Subcutaneous abdominal adipose tissue (tissue), 5 donors: Measurements from ENCODE around the gene SSH3.

Source experiments
- H3K27ac ChIP-seq: one replicate; pipeline ENCODE4 v1.7.0; 2013; ENCODE audit warnings: low read depth, mild to moderate bottlenecking, inconsistent platforms, low read length, moderate library complexity
- H3K27me3 ChIP-seq, 5 donors: one replicate each; pipeline ENCODE4 v1.7.0; 2013; ENCODE audit warnings: low read length in 5 of 5, inconsistent platforms in 1 of 5; ENCODE audit not compliant: control insufficient read depth in 5 of 5, insufficient read depth in 4 of 5
- H3K36me3 ChIP-seq, 5 donors: one replicate each; pipeline ENCODE4 v1.7.0; 2013; ENCODE audit warnings: low read length in 5 of 5; ENCODE audit not compliant: control insufficient read depth in 5 of 5, insufficient read depth in 5 of 5
- H3K4me1 ChIP-seq, 5 donors: one replicate each; pipeline ENCODE4 v1.7.0; 2013; ENCODE audit warnings: low read length in 5 of 5, mild to moderate bottlenecking in 3 of 5, moderate library complexity in 1 of 5; ENCODE audit not compliant: control insufficient read depth in 5 of 5, insufficient read depth in 5 of 5
- H3K4me3 ChIP-seq, 5 donors: one replicate each; pipeline ENCODE4 v1.7.0; 2013; ENCODE audit warnings: low read length in 5 of 5, low read depth in 1 of 5
- H3K9ac ChIP-seq, 5 donors: one replicate each; pipeline ENCODE4 v1.7.0; 2013; ENCODE audit warnings: low read length in 5 of 5, mild to moderate bottlenecking in 4 of 5, moderate library complexity in 3 of 5
- H3K9me3 ChIP-seq, 5 donors: one replicate each; pipeline ENCODE4 v1.7.0; 2013; ENCODE audit warnings: low read length in 5 of 5; ENCODE audit not compliant: control insufficient read depth in 5 of 5
- donor health status: healthy.
- donor health status: healthy.
- donor health status: healthy.
- donor health status: healthy.
- donor health status: healthy.

SSH3 gene

DNA sequence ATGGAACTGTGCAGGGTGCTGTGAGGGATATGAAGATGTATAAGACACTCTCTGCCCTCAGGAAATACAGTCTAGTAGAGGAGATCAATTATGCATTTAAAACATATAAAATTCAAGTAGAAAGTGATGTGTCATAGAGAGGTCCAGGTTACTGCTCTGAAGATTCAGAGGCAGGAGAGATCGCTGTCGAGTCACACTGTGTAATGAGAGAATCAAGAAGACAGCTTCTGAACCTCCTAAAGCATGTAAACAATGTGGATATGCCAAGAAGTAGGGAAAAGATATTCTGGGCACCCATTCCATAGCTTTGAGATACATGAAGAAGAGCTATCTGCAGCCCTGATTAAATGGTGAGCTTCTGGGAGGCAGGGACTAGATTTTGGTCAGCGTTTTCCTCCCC, 16.7 kb downstream of the SSH3 start:
- peaks cover 7 to 20% (median 17%) of the 10 kb centered on the region in 5 donors for H3K4me1 ChIP-seq
- H3K27me3 ChIP-seq = peaks cover 0 to 3% (median 0%) of the 10 kb centered on the region in 5 donors
- H3K27ac ChIP-seq = no peak overlapping the region
- no peaks in the 10 kb centered on the region for H3K9me3 ChIP-seq
- H3K36me3 ChIP-seq = peaks cover 0 to 3% (median 0%) of the 10 kb centered on the region in 5 donors
- H3K9ac ChIP-seq = no peak overlapping the region
- H3K4me3 ChIP-seq = no peak overlapping the region

- H3K27me3 ChIP-seq = peaks cover 0 to 3% (median 0%) of the 10 kb centered on the region in 5 donors
- peaks cover 0 to 3% (median 0%) of the 10 kb centered on the region in 5 donors for H3K36me3 ChIP-seq
- H3K4me3 ChIP-seq = no peak overlapping the region
- H3K9me3 ChIP-seq = no peaks in the 10 kb centered on the region
- H3K9ac ChIP-seq = no peak overlapping the region
- peaks cover 7 to 20% (median 17%) of the 10 kb centered on the region in 5 donors for H3K4me1 ChIP-seq
- no peak overlapping the region for H3K27ac ChIP-seq
Observed at GRCh38 chr11:67320691-67321090, 17.4 kb downstream of the SSH3 start.

GRCh38 chr11:67321313-67321871, 18.1 kb downstream of the SSH3 start:
- Histone ChIP-seq H3K27me3 (peaks cover 0 to 3% (median 0%) of the 10 kb centered on the region in 5 donors), H3K4me1 (peaks cover 7 to 20% (median 17%) of the 10 kb centered on the region in 5 donors), H3K4me3 (no peak overlapping the region), H3K9ac (no peak overlapping the region), H3K27ac (no peak overlapping the region), H3K9me3 (no peaks in the 10 kb centered on the region), H3K36me3 (peaks cover 0 to 3% (median 0%) of the 10 kb centered on the region in 5 donors)

GRCh38 chr11:67322049-67322448, 18.7 kb downstream of the SSH3 start:
- Histone ChIP-seq H3K27me3 (peaks cover 0 to 3% (median 0%) of the 10 kb centered on the region in 5 donors), H3K36me3 (peaks cover 0 to 3% (median 0%) of the 10 kb centered on the region in 5 donors), H3K27ac (no peak overlapping the region), H3K4me1 (peaks cover 7 to 17% (median 14%) of the 10 kb centered on the region in 5 donors), H3K9me3 (no peaks in the 10 kb centered on the region), H3K9ac (no peak overlapping the region), H3K4me3 (no peak overlapping the region)

DNA sequence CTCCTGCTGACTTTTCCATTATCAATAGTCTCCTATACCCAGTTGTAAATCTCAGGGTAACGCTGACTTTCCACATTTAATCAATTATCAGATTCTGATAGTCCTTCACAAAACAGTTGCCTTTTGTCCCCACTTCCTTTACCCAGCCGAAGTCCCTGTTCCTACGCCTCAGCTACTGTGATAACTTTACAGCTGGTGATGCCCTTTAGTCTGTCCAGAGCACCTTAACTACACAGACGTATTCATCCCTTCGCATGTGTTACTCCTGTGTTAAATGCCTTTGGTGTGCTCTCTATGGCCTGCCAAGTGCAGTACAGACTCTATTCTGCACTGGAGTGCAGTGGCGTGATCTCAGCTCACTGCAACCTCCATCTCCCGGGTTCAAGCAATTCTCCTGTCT, 20.2 kb downstream of the SSH3 start:
- Histone ChIP-seq H3K4me1 (peaks cover under 1 to 7% (median 4%) of the 10 kb centered on the region in 5 donors), H3K4me3 (no peak overlapping the region), H3K27ac (no peak overlapping the region), H3K9ac (no peak overlapping the region), H3K36me3 (peaks cover 0 to 3% (median 0%) of the 10 kb centered on the region in 5 donors), H3K9me3 (no peaks in the 10 kb centered on the region), H3K27me3 (no peaks in the 10 kb centered on the region)

GRCh38 chr11:67332081-67332691, 28.9 kb downstream of the SSH3 start:
- Histone ChIP-seq H3K27ac (no peak overlapping the region), H3K4me1 (no peaks in the 10 kb centered on the region), H3K4me3 (no peak overlapping the region), H3K27me3 (no peaks in the 10 kb centered on the region), H3K9me3 (no peaks in the 10 kb centered on the region), H3K9ac (no peak overlapping the region), H3K36me3 (no peaks in the 10 kb centered on the region)

DNA sequence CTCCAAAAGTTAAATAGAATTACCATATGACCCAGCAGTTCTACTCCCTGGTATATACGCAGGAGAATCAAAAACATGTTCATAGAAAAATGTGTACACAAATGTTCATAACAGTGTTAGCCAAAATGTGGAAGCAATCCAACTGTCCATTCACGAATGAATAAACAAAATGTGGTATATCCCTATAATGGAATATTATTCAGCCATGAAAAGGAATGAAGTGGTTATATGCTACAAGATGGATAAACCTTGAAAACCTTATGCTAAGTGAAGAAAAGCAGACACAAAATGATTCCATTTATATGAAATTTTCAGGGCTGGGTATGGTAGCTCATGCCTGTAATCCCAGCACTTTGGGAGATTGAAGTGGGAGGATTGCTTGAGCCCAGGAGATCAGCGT, 33.9 kb downstream of the SSH3 start:
- Histone ChIP-seq H3K27ac (no peak overlapping the region), H3K4me3 (no peak overlapping the region), H3K27me3 (no peaks in the 10 kb centered on the region), H3K36me3 (no peaks in the 10 kb centered on the region), H3K4me1 (no peaks in the 10 kb centered on the region), H3K9ac (no peak overlapping the region), H3K9me3 (no peaks in the 10 kb centered on the region)

DNA sequence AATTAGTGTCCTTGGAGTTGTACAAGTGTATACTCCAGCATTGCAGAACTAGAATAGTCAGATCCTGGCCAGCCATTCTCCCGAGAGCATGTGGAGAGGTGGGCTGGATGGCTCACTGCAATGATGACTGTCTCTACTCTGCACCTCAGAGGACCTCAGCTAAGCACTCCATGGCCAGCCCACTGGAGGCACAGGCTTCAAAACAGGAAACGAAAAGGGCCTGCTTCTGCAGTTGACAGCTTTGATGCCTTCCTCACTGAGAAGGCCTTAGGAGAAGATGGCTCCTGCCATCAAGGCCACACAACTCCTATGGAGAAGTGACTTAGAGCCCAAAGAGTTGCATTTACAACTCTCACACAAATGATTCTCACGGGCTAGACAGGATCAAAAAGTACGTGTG, 40.9 kb downstream of the SSH3 start:
- H3K9me3 ChIP-seq = no peaks in the 10 kb centered on the region
- no peaks in the 10 kb centered on the region for H3K27me3 ChIP-seq
- no peak overlapping the region for H3K27ac ChIP-seq
- no peak overlapping the region for H3K4me3 ChIP-seq
- H3K9ac ChIP-seq = no peak overlapping the region
- H3K36me3 ChIP-seq = no peaks in the 10 kb centered on the region
- H3K4me1 ChIP-seq = peaks cover 0 to 10% (median 3%) of the 10 kb centered on the region in 5 donors

DNA sequence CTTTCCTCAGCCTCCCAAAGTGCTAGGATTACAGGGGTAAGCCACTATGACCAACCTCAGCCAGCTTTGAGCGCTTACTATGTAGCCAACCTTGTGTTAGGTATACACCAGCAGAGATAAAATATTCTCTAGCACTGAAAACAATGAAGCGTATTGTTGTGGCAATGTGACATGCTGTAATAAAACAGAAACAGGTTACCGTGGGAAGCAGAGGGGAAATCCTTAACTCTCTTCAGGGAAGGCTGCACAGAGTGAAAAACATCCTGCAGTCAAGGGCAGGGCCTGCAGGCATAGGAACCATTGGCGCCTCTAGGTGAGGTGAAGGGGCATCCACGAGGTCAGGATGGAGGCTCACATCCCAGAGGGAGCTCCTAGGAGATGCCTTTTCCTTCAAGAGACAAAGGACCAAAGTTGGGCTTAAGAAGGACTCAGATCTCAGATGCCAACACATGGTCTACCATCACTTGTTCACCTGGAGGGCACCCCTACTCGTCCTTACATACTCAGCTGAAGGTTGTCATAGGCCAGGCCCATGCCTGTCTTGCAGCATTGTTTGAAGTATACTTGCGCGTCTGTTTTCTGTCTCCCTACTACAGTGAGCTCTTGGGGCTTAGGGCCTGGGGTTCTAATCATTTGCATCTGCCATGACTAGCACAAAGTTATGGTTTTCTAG, 42.1 kb downstream of the SSH3 start:
- Histone ChIP-seq H3K27ac (no peak overlapping the region), H3K9me3 (no peaks in the 10 kb centered on the region), H3K4me1 (peaks cover 0 to 19% (median 9%) of the 10 kb centered on the region in 5 donors), H3K4me3 (no peak overlapping the region), H3K36me3 (no peaks in the 10 kb centered on the region), H3K27me3 (no peaks in the 10 kb centered on the region), H3K9ac (no peak overlapping the region)
